GM12865 (cell line): ENCODE data around the gene SPAG16.
"Not testable (repeated sequence)": the region's sequence is repeated elsewhere in the genome, so short reads cannot be mapped to it uniquely, and the experiment has no call there.

Experiments
- DNase-seq: peaks from one replicate; pipeline ENCODE4 v3.0.0; 2010; ENCODE audit warnings: low read depth
- H3K4me3 ChIP-seq: 2 replicates; pipeline ENCODE4 v1.5.1; 2011; ENCODE audit warnings: mild to moderate bottlenecking, low read depth, low read length, control low read depth
- CTCF ChIP-seq: IDR thresholded peaks from 2 replicates; pipeline ENCODE4 v1.5.1; 2011; ENCODE audit warnings: low read length, control low read depth, low read depth, inconsistent platforms; ENCODE audit not compliant: insufficient read depth; ENCODE audit errors: missing control alignments

SPAG16 gene

GRCh38 chr2:213678437-213679218 lies 394.4 kb downstream of the SPAG16 start:
- TF ChIP-seq CTCF = no peak
- no peak overlapping the region for H3K4me3 ChIP-seq
- peak; percentile 35 for DNase-seq

GRCh38 chr2:213679894-213680293 lies 395.6 kb downstream of the SPAG16 start:
- TF ChIP-seq CTCF = no peak
- DNase-seq = peak; percentile 21
- no peak overlapping the region for H3K4me3 ChIP-seq

GRCh38 chr2:213682276-213682675 lies 398.0 kb downstream of the SPAG16 start:
- DNase-seq = no peak
- H3K4me3 ChIP-seq = no peak overlapping the region
- TF ChIP-seq CTCF = no peak

GRCh38 chr2:213688133-213688532 lies 403.9 kb downstream of the SPAG16 start:
- no peak for TF ChIP-seq CTCF
- DNase-seq = no peak
- no peak overlapping the region for H3K4me3 ChIP-seq

GRCh38 chr2:213688825-213689224 lies 404.6 kb downstream of the SPAG16 start:
- not testable (repeated sequence) for DNase-seq, H3K4me3 ChIP-seq

- H3K4me3 ChIP-seq = no peak overlapping the region
- DNase-seq = no peak
- no peak for TF ChIP-seq CTCF
Observed at GRCh38 chr2:213689585-213689984, 405.3 kb downstream of the SPAG16 start.

- DNase-seq = no peak
- H3K4me3 ChIP-seq = no peak overlapping the region
- no peak for TF ChIP-seq CTCF
Observed at GRCh38 chr2:213691351-213691750, 407.1 kb downstream of the SPAG16 start.
